KMS-11 (cell line): ENCODE data around the gene BRI3BP.

Source experiments
- H2AFZ ChIP-seq: fragments of 200-600 bp; sonication (generic); 2 replicates; pipeline ENCODE4 v1.6.1; 2016; ENCODE audit warnings: antibody characterized with exemption, mixed run types, low read depth
- H3K27ac ChIP-seq: fragments of 200-600 bp; sonication (generic); 2 replicates; pipeline ENCODE4 v1.6.1; 2016; ENCODE audit warnings: mild to moderate bottlenecking, mixed run types
- H3K27me3 ChIP-seq: fragments of 200-600 bp; sonication (generic); 2 replicates; pipeline ENCODE4 v1.6.1; 2017; ENCODE audit warnings: mild to moderate bottlenecking, low read depth, mixed run types, moderate library complexity; ENCODE audit not compliant: insufficient read depth
- H3K36me3 ChIP-seq: fragments of 200-600 bp; sonication (generic); 2 replicates; pipeline ENCODE4 v1.6.1; 2017; ENCODE audit warnings: mild to moderate bottlenecking, mixed run types; ENCODE audit not compliant: insufficient read depth
- H3K4me1 ChIP-seq: fragments of 200-600 bp; sonication (generic); 2 replicates; pipeline ENCODE4 v1.6.1; 2016; ENCODE audit warnings: mild to moderate bottlenecking, low read depth, mixed run types; ENCODE audit not compliant: poor library complexity, severe bottlenecking
- H3K4me2 ChIP-seq: fragments of 200-600 bp; sonication (generic); 2 replicates; pipeline ENCODE4 v1.7.0; 2016; ENCODE audit warnings: mild to moderate bottlenecking, mixed run types
- H3K4me3 ChIP-seq: fragments of 200-600 bp; sonication (generic); IDR thresholded peaks from 2 replicates; pipeline ENCODE4 v1.6.1; 2017; ENCODE audit warnings: low read depth, low read length, mixed read lengths; ENCODE audit not compliant: insufficient read depth
- H3K79me2 ChIP-seq: fragments of 200-600 bp; sonication (generic); 2 replicates; pipeline ENCODE4 v1.6.1; 2016; ENCODE audit warnings: low read depth, mixed run types; ENCODE audit not compliant: insufficient read depth
- H3K9ac ChIP-seq: fragments of 200-600 bp; sonication (generic); 2 replicates; pipeline ENCODE4 v1.6.1; 2016; ENCODE audit warnings: mild to moderate bottlenecking, mixed run types
- H4K20me1 ChIP-seq: fragments of 200-600 bp; sonication (generic); 2 replicates; pipeline ENCODE4 v1.6.1; 2016; ENCODE audit warnings: mild to moderate bottlenecking, mixed run types; ENCODE audit not compliant: insufficient read depth
- CTCF ChIP-seq: fragments of 200-600 bp; sonication (generic); conservative IDR thresholded peaks from 2 replicates; pipeline ENCODE4 v1.6.1; 2017; ENCODE audit warnings: low read depth, mild to moderate bottlenecking, antibody characterized with exemption, low read length, moderate library complexity, mixed read lengths

The BRI3BP gene

DNA sequence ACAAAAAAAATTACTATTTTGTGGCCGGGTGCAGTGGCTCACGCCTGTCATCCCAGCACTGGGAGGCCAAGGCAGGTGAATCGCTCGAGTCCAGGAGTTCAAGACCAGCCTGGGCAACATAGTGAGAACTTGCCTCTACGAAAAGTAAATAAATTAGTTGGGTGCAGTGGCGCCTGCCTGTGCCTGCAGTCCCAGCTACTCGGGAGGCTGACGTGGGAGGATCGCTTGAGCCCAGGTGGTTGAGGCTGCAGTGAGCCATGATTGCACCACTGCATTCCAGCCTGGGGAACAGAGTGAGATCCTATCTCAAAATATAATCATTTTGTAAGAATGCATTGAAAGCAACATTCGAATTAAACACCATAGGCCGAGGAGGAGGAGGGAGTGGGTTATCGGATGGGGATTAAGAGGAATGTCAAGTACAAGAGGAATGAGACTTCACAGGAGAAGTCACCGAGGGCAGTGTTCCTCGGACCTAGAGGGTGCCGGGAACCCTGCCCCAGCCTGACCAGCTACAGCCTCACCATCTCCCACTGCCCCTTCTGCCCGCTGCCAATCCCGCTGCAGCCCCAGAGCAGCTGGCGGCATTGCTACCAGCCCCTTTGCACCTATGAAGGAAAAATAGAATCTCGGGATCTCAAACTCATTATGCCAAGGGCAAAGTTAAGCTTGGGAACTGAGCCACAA, 39.2 kb downstream of the BRI3BP start:
- no peak overlapping the region for H3K27ac ChIP-seq
- no peaks in the 10 kb centered on the region for H4K20me1 ChIP-seq
- H3K4me2 ChIP-seq, result no peak overlapping the region
- no peaks in the 10 kb centered on the region for H3K79me2 ChIP-seq
- H3K9ac ChIP-seq, result no peak overlapping the region
- H3K4me1 ChIP-seq, result no peaks in the 10 kb centered on the region
- no peaks in the 10 kb centered on the region for H3K36me3 ChIP-seq
- no peak for TF ChIP-seq CTCF
- H3K4me3 ChIP-seq, result no peak overlapping the region
- no peak overlapping the region for H2AFZ ChIP-seq
- no peaks in the 10 kb centered on the region for H3K27me3 ChIP-seq

GRCh38 chr12:125033288-125033687, 39.8 kb downstream of the BRI3BP start:
- H3K27ac ChIP-seq, result no peak overlapping the region
- TF ChIP-seq CTCF, result no peak

DNA sequence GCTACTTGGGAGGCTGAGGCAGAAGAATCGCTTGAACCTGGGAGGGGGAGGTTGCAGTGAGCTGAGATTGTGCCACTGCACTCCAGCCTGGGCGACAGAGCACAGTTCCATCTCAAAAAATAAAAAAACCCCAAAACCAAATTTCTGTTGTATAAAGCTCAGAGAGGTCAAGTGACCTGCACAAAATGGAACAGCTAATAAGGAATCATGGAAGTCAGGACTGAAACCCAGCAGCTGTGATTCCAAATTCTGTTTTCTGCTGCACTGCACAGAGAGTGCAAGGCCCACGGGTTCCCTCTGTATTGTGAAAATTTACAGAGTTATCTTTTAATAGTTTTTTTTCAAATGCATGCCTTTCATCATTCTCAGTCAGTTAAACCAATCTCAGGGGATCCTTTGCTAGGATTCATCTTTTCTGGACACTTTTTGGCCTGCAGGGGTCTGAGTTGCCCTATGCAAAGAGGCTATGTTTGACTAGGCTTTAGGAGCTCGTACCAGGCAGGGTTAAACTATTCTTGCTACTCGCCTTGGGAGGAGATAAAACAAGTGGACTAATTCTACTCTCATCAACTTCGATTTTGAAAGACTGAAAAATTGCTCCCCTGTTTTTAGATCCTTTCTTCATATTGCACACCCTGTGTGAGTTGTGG, 45.7 kb downstream of the BRI3BP start:
- Histone ChIP-seq H3K4me3 (no peak overlapping the region), H3K9ac (no peak overlapping the region), H4K20me1 (no peaks in the 10 kb centered on the region), H3K4me1 (no peaks in the 10 kb centered on the region), H2AFZ (no peak overlapping the region), H3K79me2 (no peaks in the 10 kb centered on the region), H3K4me2 (no peak overlapping the region), H3K27me3 (no peaks in the 10 kb centered on the region), H3K27ac (no peak overlapping the region), H3K36me3 (no peaks in the 10 kb centered on the region)
- TF ChIP-seq CTCF, result no peak

More at GRCh38 chr12:125033288-125033687, 39.8 kb downstream of the BRI3BP start:
- H2AFZ ChIP-seq, result no peak overlapping the region
- H3K4me1 ChIP-seq, result no peaks in the 10 kb centered on the region
- H3K9ac ChIP-seq, result no peak overlapping the region
- no peaks in the 10 kb centered on the region for H4K20me1 ChIP-seq
- no peaks in the 10 kb centered on the region for H3K36me3 ChIP-seq
- H3K27me3 ChIP-seq, result no peaks in the 10 kb centered on the region
- H3K4me3 ChIP-seq, result no peak overlapping the region
- H3K79me2 ChIP-seq, result no peaks in the 10 kb centered on the region
- no peak overlapping the region for H3K4me2 ChIP-seq

DNA sequence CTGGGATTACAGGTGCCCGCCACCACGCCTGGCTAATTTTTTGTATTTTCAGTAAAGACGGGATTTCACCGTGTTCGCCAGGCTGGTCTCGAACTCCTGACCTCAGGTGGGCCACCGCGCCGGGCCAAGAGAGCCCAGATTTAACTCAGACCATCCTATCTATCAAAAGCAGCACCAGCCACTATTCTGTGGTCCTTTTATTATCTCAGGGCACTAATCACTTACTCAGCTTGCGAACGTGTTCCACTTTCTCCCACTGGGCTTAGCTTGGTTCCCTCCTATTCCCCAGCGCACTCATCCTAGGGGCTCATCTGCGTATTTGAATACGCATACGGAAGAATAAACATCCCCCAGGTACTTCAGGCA, 55.6 kb downstream of the BRI3BP start:
- Histone ChIP-seq H3K36me3 (no peaks in the 10 kb centered on the region), H3K9ac (no peak overlapping the region), H2AFZ (no peak overlapping the region), H4K20me1 (no peaks in the 10 kb centered on the region), H3K79me2 (no peaks in the 10 kb centered on the region), H3K27me3 (no peaks in the 10 kb centered on the region), H3K27ac (no peak overlapping the region), H3K4me1 (no peaks in the 10 kb centered on the region), H3K4me3 (no peak overlapping the region), H3K4me2 (no peak overlapping the region)
- no peak for TF ChIP-seq CTCF
